ENCODE measurements around the gene PLCH1.
A peak's percentile ranks its signal among the peaks of the same experiment; 100 is the strongest.

- peak in 1 of 6 experiments; percentile 8 for TF ChIP-seq CTCF (IDR thresholded peaks at IDR 0.05)
- TF ChIP-seq EP300 (IDR thresholded peaks at IDR 0.05): peak in 2 of 4 donors; percentile 16 to 24
- peak in 1 of 4 donors; percentile 75 for TF ChIP-seq POLR2A (IDR thresholded peaks at IDR 0.05)
- peak in 1 of 2 donors; percentile 54 for TF ChIP-seq POLR2AphosphoS5 (IDR thresholded peaks at IDR 0.05)
These were observed 6.9 kb downstream of the PLCH1 start for GRCh38 chr3:155737844-155738460.
